Neural progenitor cell (in vitro differentiated cells): ENCODE results near the gene VEZT.

Source experiments
- EZH2 ChIP-seq: fragments of 200-600 bp; sonication (generic); IDR thresholded peaks from 2 replicates; pipeline ENCODE4 v1.6.1; 2017; ENCODE audit warnings: antibody characterized with exemption, mild to moderate bottlenecking, moderate library complexity
- TF ChIP-seq, protein P1 (sequence below): fragments of 200-600 bp; sonication (generic); IDR thresholded peaks from 2 replicates; pipeline ENCODE4 v1.5.1; 2017; ENCODE audit warnings: antibody characterized with exemption, mild to moderate bottlenecking

DNA sequence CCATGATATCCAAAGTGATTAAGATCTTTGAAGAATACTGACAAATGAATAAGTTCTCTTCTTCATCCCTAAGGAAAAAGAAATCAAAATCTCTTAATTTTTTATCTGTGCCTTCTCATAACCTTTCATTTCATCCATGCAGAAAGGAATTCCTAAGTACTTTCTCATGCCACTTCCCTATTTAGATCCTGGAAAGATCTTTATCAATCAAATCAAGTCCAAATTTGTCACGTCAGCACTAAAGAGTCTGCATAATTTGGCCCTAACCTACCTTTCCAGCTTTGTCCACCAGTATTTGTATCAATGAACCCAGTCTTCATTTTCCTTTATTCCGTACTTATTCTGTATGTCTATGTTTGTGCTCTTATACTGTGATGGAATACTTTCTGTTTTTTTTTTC lies 41.2 kb downstream of the VEZT start:
- TF ChIP-seq, protein P1, sequence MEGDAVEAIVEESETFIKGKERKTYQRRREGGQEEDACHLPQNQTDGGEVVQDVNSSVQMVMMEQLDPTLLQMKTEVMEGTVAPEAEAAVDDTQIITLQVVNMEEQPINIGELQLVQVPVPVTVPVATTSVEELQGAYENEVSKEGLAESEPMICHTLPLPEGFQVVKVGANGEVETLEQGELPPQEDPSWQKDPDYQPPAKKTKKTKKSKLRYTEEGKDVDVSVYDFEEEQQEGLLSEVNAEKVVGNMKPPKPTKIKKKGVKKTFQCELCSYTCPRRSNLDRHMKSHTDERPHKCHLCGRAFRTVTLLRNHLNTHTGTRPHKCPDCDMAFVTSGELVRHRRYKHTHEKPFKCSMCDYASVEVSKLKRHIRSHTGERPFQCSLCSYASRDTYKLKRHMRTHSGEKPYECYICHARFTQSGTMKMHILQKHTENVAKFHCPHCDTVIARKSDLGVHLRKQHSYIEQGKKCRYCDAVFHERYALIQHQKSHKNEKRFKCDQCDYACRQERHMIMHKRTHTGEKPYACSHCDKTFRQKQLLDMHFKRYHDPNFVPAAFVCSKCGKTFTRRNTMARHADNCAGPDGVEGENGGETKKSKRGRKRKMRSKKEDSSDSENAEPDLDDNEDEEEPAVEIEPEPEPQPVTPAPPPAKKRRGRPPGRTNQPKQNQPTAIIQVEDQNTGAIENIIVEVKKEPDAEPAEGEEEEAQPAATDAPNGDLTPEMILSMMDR = no peak
- TF ChIP-seq EZH2 = no peak
